ENCODE data around the gene RBBP7. TPM values are rescaled to one million over a fixed set of nuclear protein-coding genes. Genes with fewer than 3 reads are reported as not detected.
A peak's percentile ranks its signal among the peaks of the same experiment; 100 is the strongest.

Gene RBBP7
- total and polyA plus RNA-seq, 2 of the 8 experiments (the other 6 are each of a cell fraction or from before 2014, with no cell fraction given), result 107 to 138 TPM

DNA sequence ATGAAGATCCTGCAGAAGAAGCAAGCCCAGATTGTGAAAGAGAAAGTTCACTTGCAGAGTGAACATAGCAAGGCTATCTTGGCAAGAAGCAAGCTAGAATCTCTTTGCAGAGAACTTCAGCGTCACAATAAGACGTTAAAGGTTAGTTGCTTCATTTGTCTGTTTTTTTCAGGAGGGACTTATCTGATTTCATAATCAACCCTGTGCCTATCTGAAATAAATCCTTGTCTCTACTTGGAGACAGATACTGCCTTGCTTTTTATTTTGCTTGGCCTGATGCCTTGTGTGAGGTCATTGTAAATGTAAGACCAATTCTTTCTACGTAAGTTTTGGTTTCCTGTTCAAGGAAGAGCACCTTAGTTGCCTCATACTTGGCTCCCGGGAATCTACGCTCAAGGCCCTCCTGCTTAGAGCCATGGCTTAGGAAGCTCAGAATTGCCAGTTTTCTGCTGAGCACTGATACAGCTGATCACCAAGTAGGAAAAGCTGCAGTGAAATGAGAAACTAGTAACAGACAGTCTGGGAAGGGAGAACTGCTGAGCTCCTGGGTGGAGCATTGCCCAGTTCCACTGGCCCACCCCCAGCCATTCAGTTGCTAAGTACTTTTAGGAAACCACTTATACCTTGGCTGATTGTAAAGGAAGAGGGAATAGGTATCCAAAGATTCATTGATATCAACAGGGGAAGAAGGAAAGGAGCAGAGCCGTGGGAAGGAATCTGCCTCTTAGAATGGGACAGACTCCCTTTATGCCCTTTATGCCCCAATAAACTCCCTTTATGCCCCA lies 41.8 kb downstream of the RBBP7 start:
- no peak overlapping the region; a peak in 1 of 7 replicates for H3K9ac ChIP-seq (replicated peaks in 1 of 4; ENCODE audit: extremely low read depth in 1 of 4, low read depth in 3 of 4, low read length in 3 of 4)
- H4K91ac ChIP-seq (replicated peaks; ENCODE audit: insufficient read length, low read length), result no peak overlapping the region
- H3K23me2 ChIP-seq (ENCODE audit: low read depth, low read length), result no peaks in the 10 kb centered on the region; the same call in 1 of the 2 replicates
- no peak overlapping the region for H2AFZ ChIP-seq (ENCODE audit: low read length)
- H2BK12ac ChIP-seq (ENCODE audit: low read depth, low read length), result no peak overlapping the region
- no peak overlapping the region for H3K23ac ChIP-seq (ENCODE audit: insufficient read length)
- no peak overlapping the region for H3K56ac ChIP-seq (replicated peaks; ENCODE audit: insufficient read length, low read depth, low read length)
- no peak overlapping the region for H2BK20ac ChIP-seq (ENCODE audit: low read length)
- CTCF ChIA-PET (ENCODE audit: partially characterized antibody), result interaction anchor here (1.0 to 2.9 kb wide), 4 partner anchors 10 to 254 kb away, joined by 3 to 19 read pairs (median 5); no protein-coding TSS in a partner anchor
- no peak overlapping the region for H3K27ac ChIP-seq (ENCODE audit: low read depth, low read length)
- no peak overlapping the region for H3K4me2 ChIP-seq (ENCODE audit: insufficient read depth in 1 of 2, low read depth in 2 of 2, low read length in 2 of 2)
- no peak overlapping the region for H2BK5ac ChIP-seq (ENCODE audit: low read depth, low read length)
- peaks cover 3 to 48% (median 17%) of the 10 kb centered on the region in 4 experiments; a peak in 7 of 8 replicates for H3K36me3 ChIP-seq (ENCODE audit: control insufficient read depth in 2 of 4, insufficient read depth in 4 of 4, low read length in 3 of 4)
- DNase-seq (ENCODE audit: low read depth in 1 of 2, low spot score in 2 of 2) (no peak), FAIRE-seq (peak; percentile 83)
- no peaks in the 10 kb centered on the region for H3K27me3 ChIP-seq (replicated peaks in 1 of 4; ENCODE audit: control insufficient read depth in 3 of 4, extremely low read depth in 1 of 4, insufficient read depth in 3 of 4, low read length in 3 of 4)
- no peak overlapping the region for H3K18ac ChIP-seq (ENCODE audit: extremely low read depth, low read length)
- H4K8ac ChIP-seq (ENCODE audit: extremely low read depth, insufficient read depth, low read length), result no peak overlapping the region
- no peaks in the 10 kb centered on the region for H3K79me2 ChIP-seq (ENCODE audit: control insufficient read depth in 1 of 2, insufficient read depth in 2 of 2, low read length in 2 of 2)
- no peak overlapping the region for H2BK15ac ChIP-seq (ENCODE audit: low read length)
- peaks cover 0 to 2% of the 10 kb centered on the region in 2 experiments for H4K20me1 ChIP-seq (replicated peaks in 1 of 2; ENCODE audit: control insufficient read depth in 1 of 2, insufficient read depth in 2 of 2, low read length in 2 of 2)
- POLR2A ChIA-PET (ENCODE audit: partially characterized antibody), result interaction anchor here (0.5 to 1.6 kb wide), 4 partner anchors 12 to 106 kb away, joined by 3 to 4 read pairs (median 3); no protein-coding TSS in a partner anchor
- H4K5ac ChIP-seq (ENCODE audit: insufficient read length, low read depth, low read length), result no peak overlapping the region
- no peak overlapping the region for H2BK120ac ChIP-seq (replicated peaks; ENCODE audit: low read depth, low read length)
- 95% methylated on average over 6 of the region's 6 CpGs; no CpG with 5 or more reads in 1 of the 2 experiments for WGBS, 2 experiments (ENCODE audit: extremely low coverage in 1 of 2, insufficient coverage in 1 of 2, insufficient read length in 1 of 2, insufficient replicate concordance in 2 of 2, low coverage in 1 of 2, low lambda C conversion rate in 2 of 2, missing lambda C conversion rate in 1 of 2)
- H3K9me3 ChIP-seq (ENCODE audit: insufficient read depth in 2 of 2, low read depth in 1 of 2, low read length in 1 of 2), result no peaks in the 10 kb centered on the region
- peaks cover 0 to 2% (median 0%) of the 10 kb centered on the region in 4 experiments; a peak in 1 of 7 replicates for H3K4me1 ChIP-seq (replicated peaks in 1 of 4; ENCODE audit: control insufficient read depth in 3 of 4, insufficient read depth in 4 of 4, low read length in 3 of 4)
- no peak overlapping the region for H2AK5ac ChIP-seq (ENCODE audit: low read depth, low read length)
- H3K4me3 ChIP-seq (ENCODE audit: extremely low read depth in 1 of 4, insufficient read depth in 2 of 4, low read depth in 3 of 4, low read length in 4 of 4), result no peak overlapping the region
- H3K4ac ChIP-seq (replicated peaks; ENCODE audit: insufficient read length, low read depth, low read length), result no peak overlapping the region
- no peak overlapping the region for H3K14ac ChIP-seq (ENCODE audit: insufficient read length)
- no peaks in the 10 kb centered on the region; the same call in 1 of the 2 replicates for H3K79me1 ChIP-seq (ENCODE audit: low read depth, low read length)
- no peak for TF ChIP-seq RXRA (IDR thresholded peaks at IDR 0.05; ENCODE audit: insufficient read depth, low read depth, low read length)
- no peak for TF ChIP-seq ZNF274 (IDR thresholded peaks at IDR 0.05; ENCODE audit: borderline replicate concordance, extremely low read depth, low read length)
- TF ChIP-seq, protein P1, sequence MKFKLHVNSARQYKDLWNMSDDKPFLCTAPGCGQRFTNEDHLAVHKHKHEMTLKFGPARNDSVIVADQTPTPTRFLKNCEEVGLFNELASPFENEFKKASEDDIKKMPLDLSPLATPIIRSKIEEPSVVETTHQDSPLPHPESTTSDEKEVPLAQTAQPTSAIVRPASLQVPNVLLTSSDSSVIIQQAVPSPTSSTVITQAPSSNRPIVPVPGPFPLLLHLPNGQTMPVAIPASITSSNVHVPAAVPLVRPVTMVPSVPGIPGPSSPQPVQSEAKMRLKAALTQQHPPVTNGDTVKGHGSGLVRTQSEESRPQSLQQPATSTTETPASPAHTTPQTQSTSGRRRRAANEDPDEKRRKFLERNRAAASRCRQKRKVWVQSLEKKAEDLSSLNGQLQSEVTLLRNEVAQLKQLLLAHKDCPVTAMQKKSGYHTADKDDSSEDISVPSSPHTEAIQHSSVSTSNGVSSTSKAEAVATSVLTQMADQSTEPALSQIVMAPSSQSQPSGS (IDR thresholded peaks at IDR 0.05; ENCODE audit: low read length), result no peak
- TF ChIP-seq CBX5 (IDR thresholded peaks at IDR 0.05; ENCODE audit: low read depth, low read length), result no peak
- no peak for TF ChIP-seq ASH2L (IDR thresholded peaks at IDR 0.05; ENCODE audit: low read length)
- TF ChIP-seq KDM5A (IDR thresholded peaks at IDR 0.05; ENCODE audit: low read length), result no peak
- TF ChIP-seq KDM1A (IDR thresholded peaks at IDR 0.05; ENCODE audit: borderline replicate concordance, low read length), result no peak
- TF ChIP-seq, protein P2, sequence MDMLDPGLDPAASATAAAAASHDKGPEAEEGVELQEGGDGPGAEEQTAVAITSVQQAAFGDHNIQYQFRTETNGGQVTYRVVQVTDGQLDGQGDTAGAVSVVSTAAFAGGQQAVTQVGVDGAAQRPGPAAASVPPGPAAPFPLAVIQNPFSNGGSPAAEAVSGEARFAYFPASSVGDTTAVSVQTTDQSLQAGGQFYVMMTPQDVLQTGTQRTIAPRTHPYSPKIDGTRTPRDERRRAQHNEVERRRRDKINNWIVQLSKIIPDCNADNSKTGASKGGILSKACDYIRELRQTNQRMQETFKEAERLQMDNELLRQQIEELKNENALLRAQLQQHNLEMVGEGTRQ (IDR thresholded peaks at IDR 0.05; ENCODE audit: low read length), result no peak
- no peak for TF ChIP-seq NANOG (IDR thresholded peaks at IDR 0.05; ENCODE audit: insufficient read depth, low read depth, low read length, poor library complexity, severe bottlenecking)

All from H1 (cell line).